Esophagus squamous epithelium (tissue), 5 donors: ENCODE results near the gene GYS1. TPM values are rescaled to one million over a fixed set of nuclear protein-coding genes. Genes with fewer than 3 reads are reported as not detected.
"Not testable (repeated sequence)": the region's sequence is repeated elsewhere in the genome, so short reads cannot be mapped to it uniquely, and the experiment has no call there.

ENCODE experiments used
- DNase-seq: peaks from one replicate; lab custom pipeline; 2025; lab: John Stamatoyannopoulos, UW
- H3K27ac ChIP-seq, 4 donors: fragments of 200-600 bp; sonication (generic); one replicate each; pipeline ENCODE4 v1.5.1; 2016 to 2019; ENCODE audit warnings: mild to moderate bottlenecking in 1 of 4
- H3K27me3 ChIP-seq, 4 donors: fragments of 200-600 bp; sonication (generic); 1 replicate in 3 of 4; 2 replicates in 1 of 4; pipeline versions ENCODE4 v1.5.1 to v1.6.0; 2017 to 2021; ENCODE audit warnings: antibody characterized with exemption in 1 of 4
- H3K36me3 ChIP-seq, 3 donors: fragments of 200-600 bp; sonication (generic); one replicate each; pipeline ENCODE4 v1.5.1; 2016 to 2019
- H3K4me1 ChIP-seq, 3 donors: fragments of 200-600 bp; sonication (generic); one replicate each; pipeline ENCODE4 v1.5.1; 2017 to 2019
- H3K4me3 ChIP-seq, 4 donors: fragments of 200-600 bp; sonication (generic); 1 replicate in 3 of 4; 2 replicates in 1 of 4; pipeline ENCODE4 v1.5.1; 2016 to 2019; ENCODE audit warnings: mild to moderate bottlenecking in 2 of 4, moderate library complexity in 1 of 4
- H3K9me3 ChIP-seq, 3 donors: fragments of 200-600 bp; sonication (generic); one replicate each; pipeline ENCODE4 v1.5.1; 2016 to 2019
- POLR2A ChIP-seq, 4 donors: fragments of 450-650 bp; IDR thresholded peaks; one replicate each; pipeline ENCODE4 v1.6.1; 2017; ENCODE audit warnings: antibody characterized with exemption in 4 of 4, mild to moderate bottlenecking in 4 of 4, moderate library complexity in 3 of 4
- WGBS, 2 donors: methylation state at CpG; one replicate each; pipeline ENCODE4 v1.1.5; 2018; 5-methylcytosine and 5-hydroxymethylcytosine counted together
- intact Hi-C: fragments of 100-400 bp; cut with DNase I; formaldehyde crosslinking; loops from one replicate; pipeline ENCODE4 v1.15.0; 2022
- total RNA-seq, 4 donors: library from RNA; depleted of rRNA; stranded (reverse); fragments of >200 nt; gene quantifications; one replicate each; pipeline ENCODE4 v1.1.0, GENCODE V29; 2016
- TF ChIP-seq, protein P1 (sequence below), 6 experiments: fragments of 450-650 bp in 4 of 6; fragments of 200-600 bp in 2 of 6; sonication (generic) in 2 of 6; IDR thresholded peaks; one replicate each; pipeline ENCODE4 v1.5.1; 2016 to 2019; ENCODE audit warnings: antibody characterized with exemption in 6 of 6, mild to moderate bottlenecking in 4 of 6, moderate library complexity in 4 of 6
- donor health status: DM: yes; HTN: yes; CAD: no.

The GYS1 gene
- total RNA-seq, 4 donors from 2014 or later, result 30.6 to 47.6 (median 39.5) TPM

DNA sequence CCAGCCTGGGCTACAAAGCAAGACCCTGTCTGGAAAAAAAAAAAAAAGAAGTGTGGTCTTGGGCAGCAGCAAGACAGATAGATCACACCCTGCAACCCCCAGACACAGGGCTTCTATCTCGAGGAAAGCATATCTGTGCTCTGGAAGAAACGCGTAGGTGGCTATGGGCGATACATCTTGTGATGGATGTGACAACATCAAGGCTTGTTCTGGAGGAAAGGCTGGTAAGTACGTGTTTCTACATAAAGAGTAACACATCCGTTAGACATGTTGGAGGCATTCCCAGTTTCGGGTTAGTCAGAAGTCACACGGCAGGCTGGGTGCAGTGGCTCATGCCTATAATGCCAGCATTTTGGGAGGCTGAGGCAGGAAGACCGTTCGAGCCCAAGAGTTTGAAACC is 66.2 kb downstream of the GYS1 start:
- 7 to 9% methylated on average over 10 of the region's 10 CpGs for WGBS, 2 donors
- no peak for DNase-seq
- intact Hi-C loops, result no loop called here
- H3K4me3 ChIP-seq, result no peak overlapping the region
- H3K27me3 ChIP-seq, result no peaks in the 10 kb centered on the region
- H3K4me1 ChIP-seq, result peaks cover 3 to 32% (median 17%) of the 10 kb centered on the region in 3 donors
- no peaks in the 10 kb centered on the region for H3K9me3 ChIP-seq
- peak overlapping the region; percentile 61 to 87 (median 80) for H3K27ac ChIP-seq
- TF ChIP-seq, protein P1, sequence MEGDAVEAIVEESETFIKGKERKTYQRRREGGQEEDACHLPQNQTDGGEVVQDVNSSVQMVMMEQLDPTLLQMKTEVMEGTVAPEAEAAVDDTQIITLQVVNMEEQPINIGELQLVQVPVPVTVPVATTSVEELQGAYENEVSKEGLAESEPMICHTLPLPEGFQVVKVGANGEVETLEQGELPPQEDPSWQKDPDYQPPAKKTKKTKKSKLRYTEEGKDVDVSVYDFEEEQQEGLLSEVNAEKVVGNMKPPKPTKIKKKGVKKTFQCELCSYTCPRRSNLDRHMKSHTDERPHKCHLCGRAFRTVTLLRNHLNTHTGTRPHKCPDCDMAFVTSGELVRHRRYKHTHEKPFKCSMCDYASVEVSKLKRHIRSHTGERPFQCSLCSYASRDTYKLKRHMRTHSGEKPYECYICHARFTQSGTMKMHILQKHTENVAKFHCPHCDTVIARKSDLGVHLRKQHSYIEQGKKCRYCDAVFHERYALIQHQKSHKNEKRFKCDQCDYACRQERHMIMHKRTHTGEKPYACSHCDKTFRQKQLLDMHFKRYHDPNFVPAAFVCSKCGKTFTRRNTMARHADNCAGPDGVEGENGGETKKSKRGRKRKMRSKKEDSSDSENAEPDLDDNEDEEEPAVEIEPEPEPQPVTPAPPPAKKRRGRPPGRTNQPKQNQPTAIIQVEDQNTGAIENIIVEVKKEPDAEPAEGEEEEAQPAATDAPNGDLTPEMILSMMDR (IDR thresholded peaks at IDR 0.05), result no peak
- TF ChIP-seq POLR2A (IDR thresholded peaks at IDR 0.05), result peak in 1 of 4 donors; percentile 6
- H3K36me3 ChIP-seq, result peaks cover 0 to 21% (median 13%) of the 10 kb centered on the region in 3 donors

DNA sequence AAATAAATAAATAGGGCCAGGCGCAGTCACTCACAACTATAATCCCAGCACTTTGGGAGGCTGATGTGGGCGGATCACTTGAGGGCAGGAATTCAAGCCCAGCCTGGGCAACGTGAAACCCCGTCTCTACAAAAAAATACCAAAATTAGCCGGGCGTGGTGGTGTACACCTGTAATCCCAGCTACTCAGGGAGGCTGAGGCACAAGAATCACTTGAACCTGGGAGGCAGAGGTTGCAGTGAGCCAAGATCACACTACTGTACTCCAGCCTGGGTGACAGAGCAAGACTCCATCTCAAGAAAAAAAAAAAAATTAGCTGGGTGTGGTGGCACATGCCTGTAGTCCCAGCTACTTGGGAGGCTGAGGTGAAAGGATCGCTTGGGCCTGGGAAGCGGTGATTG is 67.2 kb downstream of the GYS1 start:
- DNase-seq, H3K9me3 ChIP-seq, intact Hi-C loops, H3K4me3 ChIP-seq, H3K27me3 ChIP-seq: not testable (repeated sequence)
- Histone ChIP-seq H3K4me1 (peaks cover 3 to 32% (median 17%) of the 10 kb centered on the region in 3 donors), H3K36me3 (peaks cover 5 to 31% (median 15%) of the 10 kb centered on the region in 3 donors), H3K27ac (peak overlapping the region; percentile 61 to 87 (median 80))
- WGBS, 2 donors, result 66 to 77% methylated on average over 8 of the region's 8 CpGs

DNA sequence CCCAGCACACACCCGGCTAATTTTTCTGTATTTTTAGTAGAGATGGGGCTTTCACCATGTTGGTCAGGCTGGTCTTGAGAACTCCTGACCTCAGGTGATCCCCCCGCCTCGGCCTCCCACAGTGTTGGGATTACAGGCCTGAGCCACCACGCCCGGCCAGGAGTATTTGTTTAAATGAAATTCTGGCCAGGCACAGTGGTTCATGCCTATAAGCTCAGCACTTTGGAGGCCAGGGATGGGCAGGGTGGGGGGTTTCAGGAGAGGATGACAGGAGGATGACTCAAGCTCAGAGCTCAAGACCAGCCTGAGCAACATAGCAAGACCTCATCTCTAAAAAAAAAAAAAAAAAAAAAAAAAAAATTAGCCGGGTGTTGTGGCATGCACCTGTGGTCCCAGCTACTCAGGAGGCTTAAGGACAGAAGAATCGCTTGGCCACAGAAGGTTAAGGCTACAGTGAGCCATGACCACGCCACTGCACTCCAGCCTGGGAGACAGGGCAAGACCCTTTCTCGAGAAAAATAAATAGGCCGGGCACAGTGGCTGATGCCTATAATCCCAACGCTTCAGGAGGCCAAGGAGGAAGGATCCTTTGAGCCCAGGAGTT is 67.8 kb downstream of the GYS1 start:
- TF ChIP-seq POLR2A (IDR thresholded peaks at IDR 0.05), result no peak
- TF ChIP-seq, protein P1 (IDR thresholded peaks at IDR 0.05), result no peak
- Histone ChIP-seq H3K4me3 (no peak overlapping the region), H3K36me3 (peaks cover 7 to 36% (median 18%) of the 10 kb centered on the region in 3 donors), H3K27me3 (no peaks in the 10 kb centered on the region), H3K4me1 (peaks cover 3 to 32% (median 17%) of the 10 kb centered on the region in 3 donors), H3K9me3 (no peaks in the 10 kb centered on the region), H3K27ac (peak overlapping the region; percentile 44 to 87 (median 80))
- DNase-seq, result no peak
- 58 to 68% methylated on average over 5 to 8 of the region's 11 CpGs for WGBS, 2 donors
- intact Hi-C loops, result no loop called here

DNA sequence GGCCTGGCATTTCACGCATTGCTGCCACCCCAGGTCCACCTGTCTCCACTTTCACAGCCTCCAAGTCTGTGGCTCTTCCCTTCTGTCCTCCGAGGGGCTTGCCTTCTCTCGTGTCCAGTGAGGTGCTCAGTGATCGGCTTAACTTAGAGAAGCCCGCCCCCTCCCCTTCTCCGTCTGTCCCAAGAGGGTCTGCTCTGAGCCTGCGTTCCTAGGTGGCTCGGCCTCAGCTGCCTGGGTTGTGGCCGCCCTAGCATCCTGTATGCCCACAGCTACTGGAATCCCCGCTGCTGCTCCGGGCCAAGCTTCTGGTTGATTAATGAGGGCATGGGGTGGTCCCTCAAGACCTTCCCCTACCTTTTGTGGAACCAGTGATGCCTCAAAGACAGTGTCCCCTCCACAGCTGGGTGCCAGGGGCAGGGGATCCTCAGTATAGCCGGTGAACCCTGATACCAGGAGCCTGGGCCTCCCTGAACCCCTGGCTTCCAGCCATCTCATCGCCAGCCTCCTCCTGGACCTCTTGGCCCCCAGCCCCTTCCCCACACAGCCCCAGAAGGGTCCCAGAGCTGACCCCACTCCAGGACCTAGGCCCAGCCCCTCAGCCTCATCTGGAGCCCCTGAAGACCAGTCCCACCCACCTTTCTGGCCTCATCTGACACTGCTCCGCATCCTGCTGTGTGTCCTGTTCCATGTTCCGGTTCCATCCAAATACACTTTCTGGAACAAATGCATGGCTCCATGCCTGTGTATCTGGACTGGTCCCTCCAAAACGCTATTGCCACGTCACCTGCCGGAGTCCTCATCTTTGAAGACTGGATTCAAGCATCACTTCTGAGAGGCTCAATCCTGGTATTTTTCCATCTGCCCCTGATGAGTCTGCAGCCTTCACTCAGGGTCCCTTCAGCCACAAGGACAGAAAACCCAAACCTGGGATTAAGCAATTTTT is 70.3 kb downstream of the GYS1 start:
- no peaks in the 10 kb centered on the region for H3K9me3 ChIP-seq
- H3K27ac ChIP-seq, result no peak overlapping the region
- peaks cover 3 to 24% (median 14%) of the 10 kb centered on the region in 3 donors for H3K4me1 ChIP-seq
- no peak overlapping the region for H3K4me3 ChIP-seq
- no peaks in the 10 kb centered on the region for H3K27me3 ChIP-seq
- peaks cover 10 to 62% (median 29%) of the 10 kb centered on the region in 3 donors for H3K36me3 ChIP-seq
- DNase-seq, result no peak
- 89 to 90% methylated on average over 10 to 14 of the region's 18 CpGs for WGBS, 2 donors
- TF ChIP-seq, protein P1 (IDR thresholded peaks at IDR 0.05), result no peak
- TF ChIP-seq POLR2A (IDR thresholded peaks at IDR 0.05), result no peak
- intact Hi-C loops, result no loop called here

DNA sequence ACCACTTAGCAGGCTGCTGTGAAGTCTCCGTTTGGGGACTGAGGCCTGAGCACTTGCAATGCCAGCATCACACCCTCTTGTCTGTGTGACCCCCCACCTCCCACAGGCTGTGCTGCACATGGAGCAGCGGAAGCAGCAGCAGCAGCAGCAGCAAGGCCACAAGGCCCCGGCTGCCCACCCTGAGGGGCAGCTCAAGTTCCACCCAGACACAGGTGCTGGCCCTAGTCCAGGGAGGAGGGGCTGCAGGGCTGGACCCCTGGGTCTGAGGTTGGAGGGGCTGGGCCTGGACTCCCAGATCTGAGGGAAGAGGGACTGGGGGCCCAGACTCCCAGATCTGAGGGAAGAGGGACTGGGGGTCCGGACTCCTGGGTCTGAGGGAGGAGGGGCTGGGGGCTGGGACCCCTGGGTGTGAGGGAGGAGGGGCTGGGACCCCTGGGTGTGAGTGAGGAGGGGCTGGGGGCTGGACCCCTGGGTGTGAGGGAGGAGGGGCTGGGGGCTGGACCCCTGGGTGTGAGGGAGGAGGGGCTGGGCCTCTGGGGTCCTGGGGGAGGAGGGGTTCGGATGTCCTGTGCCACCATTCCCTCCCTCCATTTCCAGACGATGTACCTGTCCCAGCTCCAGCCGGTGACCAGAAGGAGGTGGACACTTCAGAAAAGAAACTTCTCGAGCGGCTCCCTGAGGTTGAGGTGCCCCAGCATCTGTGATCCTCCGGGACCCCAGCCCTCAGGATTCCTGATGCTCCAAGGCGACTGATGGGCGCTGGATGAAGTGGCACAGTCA is 71.2 kb downstream of the GYS1 start:
- intact Hi-C loops, result no loop called here
- no peaks in the 10 kb centered on the region for H3K27me3 ChIP-seq
- peaks cover 3 to 15% (median 5%) of the 10 kb centered on the region in 3 donors for H3K4me1 ChIP-seq
- no peak overlapping the region for H3K27ac ChIP-seq
- WGBS, 2 donors, result 78 to 97% methylated on average over 3 to 7 of the region's 12 CpGs
- no peak for DNase-seq
- no peaks in the 10 kb centered on the region for H3K9me3 ChIP-seq
- H3K36me3 ChIP-seq, result peaks cover 10 to 71% (median 29%) of the 10 kb centered on the region in 3 donors
- TF ChIP-seq POLR2A (IDR thresholded peaks at IDR 0.05), result no peak
- TF ChIP-seq, protein P1 (IDR thresholded peaks at IDR 0.05), result no peak
- no peak overlapping the region for H3K4me3 ChIP-seq
